HS-27A (cell line): ENCODE measurements around the gene MTARC2.

Experiments used
- DNase-seq: peaks from one replicate; pipeline ENCODE4 v3.0.0-alpha.2; 2012; ENCODE audit warnings: low read depth, missing footprints

Gene MTARC2

GRCh38 chr1:220800262-220800661 is 52.1 kb downstream of the MTARC2 start:
- no peak for DNase-seq

DNA sequence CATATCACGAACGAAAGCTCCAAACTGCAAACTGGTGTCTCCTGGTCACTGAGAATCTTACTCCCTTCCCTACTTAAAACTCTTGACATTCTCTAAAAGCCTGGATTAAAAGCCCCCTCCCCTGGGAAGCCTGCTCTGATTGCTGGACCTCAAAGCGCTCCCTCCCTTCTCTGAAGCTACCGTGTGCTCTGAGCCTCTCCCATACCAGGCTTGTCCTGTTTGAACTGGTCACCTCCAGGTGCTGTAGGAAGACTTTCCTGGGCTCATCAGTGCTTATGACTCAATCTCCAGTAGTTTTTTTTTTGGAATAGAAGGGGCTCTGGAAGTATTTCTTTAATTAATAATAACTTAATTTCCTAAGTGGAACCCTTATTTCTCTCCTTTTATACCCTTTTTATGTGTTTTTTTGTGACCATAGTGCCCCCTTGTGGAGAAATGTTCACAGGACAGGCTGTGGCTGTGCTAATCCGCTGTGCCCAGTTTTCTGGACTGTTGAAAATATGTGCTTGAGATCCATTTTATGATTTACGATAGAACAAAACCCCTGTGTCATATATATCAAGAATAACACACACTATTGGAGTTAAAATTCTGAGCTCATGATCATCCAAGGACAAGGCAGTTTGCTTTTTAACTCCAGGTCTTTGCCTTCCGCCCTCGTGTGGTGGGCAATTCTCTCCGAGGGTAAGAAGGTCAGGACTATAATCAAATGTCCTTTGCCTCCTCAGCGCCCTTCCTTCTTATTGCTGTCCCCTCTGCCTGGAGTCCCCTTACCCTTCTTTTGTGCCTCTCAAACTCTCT is 55.5 kb downstream of the MTARC2 start:
- no peak for DNase-seq

DNA sequence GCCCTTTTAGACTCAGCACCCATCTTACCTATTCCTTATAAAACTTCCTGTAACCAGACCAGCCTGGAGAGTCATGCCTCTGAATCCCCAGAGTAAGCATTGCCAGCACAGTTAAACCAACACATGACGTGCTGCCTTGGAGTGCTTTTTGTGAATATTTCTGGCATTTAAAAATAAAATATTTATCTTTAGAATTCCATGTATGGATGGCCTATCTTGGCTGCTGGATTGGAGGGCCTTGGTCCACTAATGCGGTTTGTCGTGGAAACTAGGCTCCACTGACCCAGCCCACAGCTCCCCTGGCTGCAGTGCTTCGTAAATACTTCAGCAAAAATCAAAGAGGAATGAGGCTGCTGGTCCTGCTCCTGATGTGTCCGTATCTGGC is 56.1 kb downstream of the MTARC2 start:
- DNase-seq, result no peak

DNA sequence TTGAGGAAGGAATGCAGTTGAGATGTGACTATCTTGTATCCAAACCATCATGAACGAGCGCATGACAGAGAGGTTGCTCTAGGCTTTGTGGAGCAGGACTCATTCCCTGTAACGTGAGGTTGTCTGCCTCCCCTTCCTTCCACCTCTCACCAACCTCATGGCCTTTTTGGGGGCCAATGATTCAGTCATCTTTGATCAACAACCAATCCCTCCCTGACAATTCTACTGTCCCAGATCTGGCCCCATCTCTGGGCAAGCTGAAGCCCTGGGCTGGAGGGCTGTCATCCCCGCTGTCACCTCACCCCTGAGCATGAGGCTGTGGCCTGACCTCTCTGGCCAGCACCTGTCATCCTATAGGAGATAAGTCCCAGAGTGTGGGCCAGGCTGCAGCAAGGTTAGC is 58.3 kb downstream of the MTARC2 start:
- no peak for DNase-seq

GRCh38 chr1:220807726-220808125 is 59.6 kb downstream of the MTARC2 start:
- no peak for DNase-seq

DNA sequence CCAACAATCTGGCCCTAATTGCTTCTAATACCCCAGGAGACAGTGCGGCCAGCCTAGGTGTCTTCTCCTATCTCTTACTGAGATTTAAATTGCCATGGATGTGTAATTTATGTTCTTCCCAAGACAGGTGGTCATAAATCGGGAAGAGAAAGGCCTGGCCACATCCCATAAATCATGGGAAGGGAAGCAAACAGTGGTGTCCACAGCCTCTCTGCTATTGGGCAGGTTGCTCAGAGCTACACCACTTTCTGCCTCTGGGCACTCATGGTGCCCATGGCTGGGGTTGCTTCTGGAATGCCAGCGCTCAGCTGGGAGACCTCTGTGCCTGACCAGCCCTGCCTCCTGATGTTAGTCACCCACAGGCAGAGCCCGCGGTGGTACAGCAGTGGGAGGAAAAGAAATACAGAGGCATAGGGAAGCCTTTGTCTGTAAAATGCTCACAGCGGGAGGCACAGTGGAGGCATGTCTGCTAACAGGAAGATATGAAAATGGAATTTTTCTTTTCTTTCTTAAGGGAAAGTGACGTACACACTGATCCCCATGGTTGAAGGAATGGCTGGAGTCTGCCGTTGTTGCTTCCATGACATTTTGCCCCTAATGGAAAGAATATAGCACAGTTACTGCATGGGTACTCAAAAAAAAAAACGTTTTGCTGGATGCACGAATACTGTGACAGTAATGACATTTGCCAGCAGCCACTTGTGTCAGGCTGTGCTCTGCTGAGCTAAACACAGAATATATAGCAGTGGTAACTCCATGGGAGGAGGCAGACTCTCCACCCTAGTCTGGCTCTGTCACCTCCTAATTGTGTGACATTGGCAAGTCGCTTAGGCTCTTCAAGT is 60.4 kb downstream of the MTARC2 start:
- DNase-seq, result no peak

- DNase-seq, result no peak
Measured at GRCh38 chr1:220809187-220809550, 61.0 kb downstream of the MTARC2 start.

GRCh38 chr1:220809704-220810103 is 61.6 kb downstream of the MTARC2 start:
- DNase-seq, result no peak

GRCh38 chr1:220810179-220810653 is 62.1 kb downstream of the MTARC2 start:
- DNase-seq, result no peak

- no peak for DNase-seq
Measured at GRCh38 chr1:220810963-220811362, 62.8 kb downstream of the MTARC2 start.

GRCh38 chr1:220811695-220812094 is 63.6 kb downstream of the MTARC2 start:
- DNase-seq, result no peak

GRCh38 chr1:220812308-220812707 is 64.2 kb downstream of the MTARC2 start:
- no peak for DNase-seq

- DNase-seq, result no peak
Measured at GRCh38 chr1:220813013-220813412, 64.9 kb downstream of the MTARC2 start.

- DNase-seq, result no peak
Measured at GRCh38 chr1:220815409-220815808, 67.3 kb downstream of the MTARC2 start.

GRCh38 chr1:220817907-220818306 is 69.8 kb downstream of the MTARC2 start:
- DNase-seq, result no peak

- DNase-seq, result peak; percentile 73
Measured at GRCh38 chr1:220818421-220819173, 70.5 kb downstream of the MTARC2 start.

DNA sequence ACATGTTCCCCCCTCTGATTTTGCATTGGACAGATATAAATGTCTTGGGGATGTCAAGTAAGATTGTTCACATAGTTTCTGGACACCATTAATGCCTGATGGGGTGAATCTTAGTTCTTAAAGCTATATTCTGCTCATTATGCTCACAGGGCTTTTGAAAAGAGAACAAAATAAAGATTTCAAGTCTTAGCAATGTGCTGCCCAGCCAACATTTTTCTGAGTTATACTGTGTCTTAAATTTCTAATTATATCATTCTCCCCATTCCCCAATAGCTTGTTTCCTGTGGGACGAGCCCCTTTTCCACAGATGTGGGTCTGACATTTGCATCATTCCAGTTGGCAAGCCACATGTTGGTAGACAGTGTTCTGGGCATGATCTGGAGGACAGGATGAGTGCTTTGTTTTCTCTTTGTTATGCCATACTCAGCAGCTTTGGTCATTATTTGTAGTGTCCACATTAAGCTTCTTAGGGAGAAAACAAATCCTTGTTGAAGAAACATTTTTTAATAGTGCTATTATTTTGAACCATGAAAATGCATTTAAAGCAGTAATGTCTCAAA is 71.4 kb downstream of the MTARC2 start:
- DNase-seq, result no peak

- DNase-seq, result no peak
Measured at GRCh38 chr1:220824031-220824989, 76.2 kb downstream of the MTARC2 start.

DNA sequence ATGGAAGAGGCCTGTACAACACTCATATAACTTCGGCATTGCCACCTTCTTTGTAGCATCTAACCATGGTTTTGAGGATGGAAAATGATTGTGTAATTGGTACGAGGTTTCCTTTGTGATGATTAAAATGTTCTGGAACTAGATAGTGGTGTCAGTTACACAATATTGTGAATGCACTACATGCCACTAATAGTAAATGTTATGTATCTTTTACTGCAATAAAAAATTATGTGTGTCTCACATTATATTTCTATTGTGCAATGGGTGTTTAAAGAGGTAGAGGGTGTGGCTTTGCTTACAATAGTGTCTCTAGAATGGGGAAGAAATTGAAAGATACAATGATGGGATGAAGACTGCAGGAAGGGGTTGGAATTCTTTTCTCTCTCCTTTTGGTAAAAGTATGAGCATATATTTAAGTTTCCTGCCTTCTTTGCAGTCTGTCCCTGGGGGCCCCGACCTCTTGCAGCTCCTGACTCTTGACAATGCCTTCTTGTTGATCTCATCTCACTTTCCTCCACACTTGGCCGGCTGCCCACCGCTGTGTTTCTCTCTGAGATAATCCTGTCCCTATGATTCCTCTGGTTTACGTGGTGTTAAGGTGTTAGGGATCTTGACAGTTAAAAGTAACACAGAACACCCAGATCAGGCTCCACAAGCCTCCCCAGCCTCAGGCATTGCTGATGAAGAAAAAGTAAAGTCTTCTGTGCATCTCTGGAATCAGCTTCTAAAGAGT is 77.9 kb downstream of the MTARC2 start:
- DNase-seq, result no peak

- DNase-seq, result no peak
Measured at GRCh38 chr1:220826729-220827128, 78.6 kb downstream of the MTARC2 start.
